HG03571 (cell line): ENCODE measurements around the gene VPS37C.

ENCODE experiments used
- ATAC-seq: cut with Tn5 transposase; IDR thresholded peaks from one replicate; pipeline ENCODE4 v1.9.1; 2021; ENCODE audit not compliant: unreplicated experiment

VPS37C gene

GRCh38 chr11:61119571-61119970 is 41.7 kb downstream of the VPS37C start:
- ATAC-seq: no peak

- no peak for ATAC-seq
Observed at GRCh38 chr11:61119055-61119454, 42.2 kb downstream of the VPS37C start.

- ATAC-seq: no peak
Observed at GRCh38 chr11:61118406-61118805, 42.8 kb downstream of the VPS37C start.

GRCh38 chr11:61118004-61118403 is 43.2 kb downstream of the VPS37C start:
- ATAC-seq: no peak

GRCh38 chr11:61117168-61117520 is 44.1 kb downstream of the VPS37C start:
- no peak for ATAC-seq

- ATAC-seq: no peak
Observed at GRCh38 chr11:61116426-61117167, 44.6 kb downstream of the VPS37C start.

- no peak for ATAC-seq
Observed at GRCh38 chr11:61115498-61116224, 45.6 kb downstream of the VPS37C start.

- ATAC-seq: no peak
Observed at GRCh38 chr11:61114913-61115312, 46.3 kb downstream of the VPS37C start.

GRCh38 chr11:61113201-61113600 is 48.0 kb downstream of the VPS37C start:
- no peak for ATAC-seq

GRCh38 chr11:61112575-61112974 is 48.7 kb downstream of the VPS37C start:
- no peak for ATAC-seq

- no peak for ATAC-seq
Observed at GRCh38 chr11:61111786-61112517, 49.3 kb downstream of the VPS37C start.

GRCh38 chr11:61111050-61111435 is 50.2 kb downstream of the VPS37C start:
- ATAC-seq: no peak

GRCh38 chr11:61110255-61111049 is 50.8 kb downstream of the VPS37C start:
- no peak for ATAC-seq

- ATAC-seq: no peak
Observed at GRCh38 chr11:61109671-61110070, 51.6 kb downstream of the VPS37C start.

- no peak for ATAC-seq
Observed at GRCh38 chr11:61108847-61109585, 52.2 kb downstream of the VPS37C start.

GRCh38 chr11:61107888-61108287 is 53.3 kb downstream of the VPS37C start:
- ATAC-seq: no peak

GRCh38 chr11:61106894-61107470 is 54.2 kb downstream of the VPS37C start:
- ATAC-seq: no peak

GRCh38 chr11:61106296-61106695 is 54.9 kb downstream of the VPS37C start:
- ATAC-seq: no peak

GRCh38 chr11:61104963-61105362 is 56.3 kb downstream of the VPS37C start:
- ATAC-seq: no peak

- no peak for ATAC-seq
Observed at GRCh38 chr11:61103851-61104423, 57.3 kb downstream of the VPS37C start.
